Effector memory CD8-positive, alpha-beta T cell (primary cell): ENCODE data around the gene SLC1A2.

Source experiments
- ATAC-seq: fragments of 150-1000 bp; cut with Tn5 transposase; replicated peaks from 2 replicates; pipeline ENCODE4 v1.10.0; 2021; ENCODE audit warnings: mild to moderate bottlenecking, moderate library complexity
- DNase-seq, 3 experiments: peaks; one replicate each; pipeline ENCODE4 v3.0.0; 2021
- H3K27ac Mint-ChIP-seq, 2 donors: one replicate each; pipeline ENCODE4 v1.8.0; 2022; ENCODE audit warnings: mild to moderate bottlenecking in 2 of 2, mixed read lengths in 2 of 2, moderate library complexity in 2 of 2
- H3K27me3 Mint-ChIP-seq, 2 donors: one replicate each; pipeline ENCODE4 v1.8.0; 2022; ENCODE audit warnings: mixed read lengths in 2 of 2
- H3K36me3 Mint-ChIP-seq: one replicate; pipeline ENCODE4 v1.8.0; 2022; ENCODE audit warnings: mild to moderate bottlenecking, moderate library complexity, mixed read lengths; ENCODE audit not compliant: insufficient read depth
- H3K4me1 Mint-ChIP-seq, 2 donors: one replicate each; pipeline ENCODE4 v1.8.0; 2022; ENCODE audit warnings: low read depth in 2 of 2, mixed read lengths in 2 of 2
- H3K4me3 Mint-ChIP-seq, 2 donors: one replicate each; pipeline ENCODE4 v1.8.0; 2022; ENCODE audit warnings: mild to moderate bottlenecking in 2 of 2, mixed read lengths in 2 of 2, moderate library complexity in 2 of 2
- H3K9me3 Mint-ChIP-seq, 2 donors: one replicate each; pipeline ENCODE4 v1.8.0; 2022; ENCODE audit warnings: mixed read lengths in 2 of 2

The SLC1A2 gene

DNA sequence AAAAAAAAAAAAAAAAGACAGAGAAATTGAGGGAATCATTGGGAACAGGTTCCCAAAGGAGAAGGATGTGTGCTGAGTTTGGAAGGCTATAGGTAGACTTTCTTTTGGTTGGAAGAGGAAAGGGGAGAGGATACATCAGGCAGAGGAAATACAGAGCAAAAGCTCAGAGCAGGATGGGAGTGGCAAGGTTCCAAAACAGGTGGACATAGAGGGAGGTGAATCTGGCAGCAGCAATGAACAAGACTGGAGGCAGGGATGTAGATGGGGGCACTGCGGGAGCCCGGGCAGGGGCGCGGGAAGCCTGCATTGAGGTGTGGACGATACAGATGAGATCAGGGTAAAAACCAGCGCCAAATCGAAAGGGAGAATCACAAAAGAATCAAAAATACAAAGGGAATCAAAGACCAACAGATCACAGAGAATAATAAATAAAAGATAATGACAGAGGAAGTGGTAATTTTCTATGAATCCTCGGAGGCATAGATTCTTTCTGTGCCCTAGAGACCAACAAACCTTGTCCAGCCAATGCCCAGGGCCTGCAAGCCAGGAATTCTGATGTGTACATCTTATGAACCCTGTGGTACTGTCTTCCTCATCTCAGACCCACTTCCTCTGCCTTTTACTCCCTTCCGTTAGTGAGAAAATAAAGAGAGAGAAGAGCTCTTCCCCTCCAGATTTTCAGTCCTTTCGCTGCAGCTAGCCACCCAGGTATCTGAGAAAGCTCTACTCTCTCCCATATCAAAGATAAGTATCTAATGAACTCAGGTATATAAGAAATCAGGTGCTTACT is 70.3 kb downstream of the SLC1A2 start:
- peak overlapping the region; percentile 5 to 23 for H3K27ac Mint-ChIP-seq
- no peak overlapping the region for H3K4me3 Mint-ChIP-seq
- H3K36me3 Mint-ChIP-seq, result no peaks in the 10 kb centered on the region
- H3K4me1 Mint-ChIP-seq, result peaks cover 11 to 13% of the 10 kb centered on the region in 2 donors
- DNase-seq (no peak), ATAC-seq (no peak)
- H3K27me3 Mint-ChIP-seq, result no peaks in the 10 kb centered on the region
- no peaks in the 10 kb centered on the region for H3K9me3 Mint-ChIP-seq

DNA sequence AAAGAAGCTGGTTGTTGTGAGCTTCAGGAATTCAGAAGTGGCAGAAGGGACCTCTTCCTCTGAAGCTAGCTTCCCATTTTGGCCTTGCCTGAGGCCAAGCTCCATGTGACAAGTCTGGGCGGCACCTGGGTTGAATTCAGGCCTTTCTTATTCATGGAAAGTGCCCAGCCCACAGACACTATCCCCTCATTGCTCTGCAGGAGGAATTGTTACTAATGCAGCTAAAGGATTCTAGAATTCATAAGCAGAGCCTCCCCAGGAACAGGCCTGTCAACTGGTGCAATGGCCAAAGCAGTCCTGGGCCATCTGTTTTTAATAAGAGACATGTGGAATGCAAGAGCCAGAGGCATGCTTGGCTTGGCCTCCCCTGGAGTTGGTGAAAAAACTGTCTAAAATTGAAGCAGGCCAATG is 71.4 kb downstream of the SLC1A2 start:
- ATAC-seq (no peak), DNase-seq (no peak)
- Mint-ChIP-seq H3K4me3 (no peak overlapping the region), H3K36me3 (no peaks in the 10 kb centered on the region), H3K9me3 (no peaks in the 10 kb centered on the region), H3K4me1 (peaks cover 13 to 16% of the 10 kb centered on the region in 2 donors), H3K27ac (peak overlapping the region in 1 of 2 donors; percentile 5), H3K27me3 (no peaks in the 10 kb centered on the region)

DNA sequence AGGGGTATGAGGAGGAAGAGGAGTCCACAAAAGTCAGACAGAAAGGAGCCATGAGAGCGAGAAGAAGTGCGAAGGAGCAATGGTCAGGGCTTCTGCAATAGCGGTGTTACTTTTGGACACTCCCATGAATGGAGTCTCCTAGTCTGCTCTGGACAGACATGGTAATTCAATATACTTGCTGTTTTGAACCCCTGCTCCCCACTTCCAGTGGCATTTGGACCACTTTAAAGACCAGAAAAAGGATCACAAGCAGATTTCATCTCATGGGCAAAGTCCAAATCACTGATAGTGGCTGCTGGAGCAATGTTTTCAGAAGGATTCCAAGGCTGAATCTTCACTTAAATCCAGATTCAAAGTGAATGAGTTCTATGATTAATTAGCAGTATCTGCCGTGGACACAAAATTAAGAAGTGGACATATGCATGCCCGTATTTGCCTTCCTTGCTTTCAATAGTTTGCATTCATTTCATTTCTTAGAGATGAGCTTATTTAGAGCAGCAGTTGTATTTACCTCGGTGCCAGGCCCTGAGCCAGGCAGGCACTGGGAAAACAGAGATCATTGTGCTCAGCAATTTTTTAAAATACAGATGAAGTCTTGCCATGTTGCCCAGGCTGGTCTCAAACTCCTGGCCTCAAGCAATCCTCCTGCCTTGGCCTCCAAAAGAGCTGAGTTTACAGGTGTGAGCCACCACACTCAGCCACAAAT is 72.0 kb downstream of the SLC1A2 start:
- Mint-ChIP-seq H3K4me3 (no peak overlapping the region), H3K27me3 (no peaks in the 10 kb centered on the region), H3K9me3 (no peaks in the 10 kb centered on the region), H3K27ac (no peak overlapping the region), H3K36me3 (no peaks in the 10 kb centered on the region), H3K4me1 (peaks cover 13 to 19% of the 10 kb centered on the region in 2 donors)
- no peak for ATAC-seq
- DNase-seq, result no peak

DNA sequence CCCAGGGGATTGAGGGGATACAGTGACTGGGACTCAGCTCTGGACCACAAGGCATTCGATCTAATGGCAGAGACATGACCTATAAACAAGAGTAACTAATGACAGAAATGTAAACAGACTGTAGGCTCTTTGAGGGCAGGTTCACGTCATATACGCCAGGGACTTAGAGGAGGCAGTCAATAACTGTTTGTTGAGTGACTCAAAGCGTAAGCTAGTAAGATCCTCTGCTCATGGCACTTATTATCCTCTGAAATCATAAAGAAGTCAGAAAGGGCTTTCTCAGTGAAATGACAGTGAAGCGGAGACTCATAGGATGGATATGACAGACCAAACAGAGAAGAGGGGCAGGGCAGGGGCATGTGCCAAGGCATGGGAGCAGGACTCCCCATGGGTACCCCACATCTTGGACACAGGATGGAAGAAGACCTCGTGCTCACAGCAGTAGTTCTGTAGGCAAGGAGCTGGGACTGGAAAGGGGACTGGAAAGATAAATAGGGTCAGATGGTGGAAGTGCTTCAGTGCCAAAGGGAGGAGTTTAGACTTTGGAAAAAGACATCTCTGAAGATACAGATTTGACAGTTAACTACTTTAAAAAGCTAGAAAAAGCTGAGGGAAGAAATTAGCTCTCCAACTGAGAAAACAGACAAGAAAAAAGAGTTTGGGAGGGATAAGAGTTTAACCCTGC is 72.7 kb downstream of the SLC1A2 start:
- Mint-ChIP-seq H3K4me1 (peaks cover 13 to 19% of the 10 kb centered on the region in 2 donors), H3K36me3 (no peaks in the 10 kb centered on the region), H3K27me3 (no peaks in the 10 kb centered on the region), H3K9me3 (no peaks in the 10 kb centered on the region), H3K4me3 (no peak overlapping the region), H3K27ac (no peak overlapping the region)
- ATAC-seq (no peak), DNase-seq (no peak)

DNA sequence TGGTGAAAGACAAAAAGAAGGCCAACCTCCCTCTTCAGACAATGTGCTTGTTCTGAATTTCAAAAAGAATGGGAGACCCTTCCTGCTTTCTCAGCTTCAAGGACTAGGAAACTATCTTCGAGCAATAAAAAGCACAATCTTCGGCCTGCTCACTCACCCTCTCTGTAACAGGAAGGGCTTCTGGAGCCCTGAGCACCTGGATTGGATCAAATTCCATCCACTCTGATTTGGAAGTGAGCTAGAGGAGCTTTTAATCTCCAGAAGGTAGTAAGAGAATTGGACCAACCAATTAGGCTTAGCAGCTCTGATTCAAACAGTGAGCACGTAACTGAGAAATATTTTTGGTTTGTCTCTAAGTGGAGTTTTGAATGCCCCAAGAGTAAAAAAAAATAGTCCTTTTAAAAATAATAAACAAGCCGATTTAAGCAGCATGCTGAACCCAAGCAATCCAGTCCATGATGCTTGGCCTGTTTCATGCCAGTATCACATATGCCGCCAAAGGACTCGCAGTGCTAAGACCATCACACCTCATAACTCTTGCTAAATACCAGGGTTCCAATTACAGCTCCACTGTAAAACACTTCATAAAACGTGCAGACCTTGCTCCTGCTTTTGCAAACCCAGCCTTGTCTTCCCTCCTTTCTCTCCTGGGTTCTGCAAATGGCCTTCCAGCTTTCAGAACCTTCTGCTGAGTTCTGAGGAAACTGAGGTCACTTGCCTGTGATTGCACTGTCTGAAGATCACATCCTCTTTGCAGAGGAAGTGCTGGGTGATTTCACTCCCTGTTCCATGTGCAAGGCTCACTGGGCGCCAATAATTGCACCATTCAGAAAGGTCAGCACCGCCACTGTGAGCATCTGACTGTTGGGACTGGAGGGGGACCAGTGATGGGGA is 74.4 kb downstream of the SLC1A2 start:
- DNase-seq, result no peak
- Mint-ChIP-seq H3K4me3 (no peak overlapping the region), H3K27ac (no peak overlapping the region), H3K9me3 (no peaks in the 10 kb centered on the region), H3K4me1 (peaks cover 13 to 19% of the 10 kb centered on the region in 2 donors), H3K27me3 (no peaks in the 10 kb centered on the region), H3K36me3 (no peaks in the 10 kb centered on the region)
- ATAC-seq, result no peak

DNA sequence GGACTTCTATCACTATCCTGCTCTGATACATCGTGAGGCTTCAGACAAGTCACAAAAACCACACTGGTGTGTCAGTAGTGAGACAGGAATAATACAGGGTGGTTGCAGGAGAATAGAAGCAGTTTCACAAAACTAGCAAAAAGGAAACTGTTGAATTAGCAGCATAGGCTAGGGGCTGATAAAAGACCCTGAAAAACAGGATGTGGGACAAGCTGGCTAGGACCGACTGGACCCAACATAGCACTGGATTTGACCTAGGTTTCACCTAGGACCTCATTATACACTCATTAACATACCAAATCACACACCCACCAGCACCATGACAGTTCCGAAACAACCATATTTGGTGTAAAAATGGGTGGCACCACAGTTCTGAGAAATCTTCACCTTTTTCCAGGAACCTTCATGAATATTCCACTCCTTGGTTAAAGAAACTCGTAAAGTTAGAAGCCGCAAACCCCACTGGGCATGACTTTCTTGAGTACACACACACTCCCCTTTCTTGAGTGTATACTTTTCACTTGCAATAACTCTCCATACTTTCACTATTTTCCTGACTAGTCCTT is 76.2 kb downstream of the SLC1A2 start:
- Mint-ChIP-seq H3K27me3 (peaks cover 0 to 14% of the 10 kb centered on the region in 2 donors), H3K36me3 (no peaks in the 10 kb centered on the region), H3K9me3 (no peaks in the 10 kb centered on the region), H3K4me3 (no peak overlapping the region), H3K27ac (peak overlapping the region in 1 of 2 donors; percentile 65), H3K4me1 (peaks cover 5 to 11% of the 10 kb centered on the region in 2 donors)
- DNase-seq (no peak), ATAC-seq (peak; percentile 58)

DNA sequence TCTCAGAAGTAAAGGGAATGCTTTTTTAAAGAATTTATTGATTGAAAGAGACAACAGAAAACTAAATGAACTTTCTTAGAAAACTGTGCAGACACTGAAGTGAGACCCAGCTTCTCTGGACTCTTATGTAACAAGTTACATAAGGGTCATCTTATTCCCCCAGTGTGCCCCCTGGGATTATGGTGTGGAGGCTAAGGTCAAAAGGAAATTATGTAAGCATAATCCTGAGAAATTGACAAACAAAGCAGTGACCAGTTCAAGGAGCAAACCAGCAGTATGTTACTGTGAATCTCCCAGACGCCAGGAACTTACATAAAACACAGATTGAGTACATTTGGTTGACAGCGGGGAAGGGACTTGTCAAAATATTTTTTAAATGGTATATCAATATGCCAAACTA is 78.6 kb downstream of the SLC1A2 start:
- peaks cover 0 to 18% of the 10 kb centered on the region in 2 donors for H3K27me3 Mint-ChIP-seq
- H3K9me3 Mint-ChIP-seq, result no peaks in the 10 kb centered on the region
- H3K36me3 Mint-ChIP-seq, result no peaks in the 10 kb centered on the region
- H3K4me1 Mint-ChIP-seq, result peaks cover 5 to 11% of the 10 kb centered on the region in 2 donors
- H3K27ac Mint-ChIP-seq, result no peak overlapping the region
- ATAC-seq, result no peak
- H3K4me3 Mint-ChIP-seq, result no peak overlapping the region
- DNase-seq, result no peak

DNA sequence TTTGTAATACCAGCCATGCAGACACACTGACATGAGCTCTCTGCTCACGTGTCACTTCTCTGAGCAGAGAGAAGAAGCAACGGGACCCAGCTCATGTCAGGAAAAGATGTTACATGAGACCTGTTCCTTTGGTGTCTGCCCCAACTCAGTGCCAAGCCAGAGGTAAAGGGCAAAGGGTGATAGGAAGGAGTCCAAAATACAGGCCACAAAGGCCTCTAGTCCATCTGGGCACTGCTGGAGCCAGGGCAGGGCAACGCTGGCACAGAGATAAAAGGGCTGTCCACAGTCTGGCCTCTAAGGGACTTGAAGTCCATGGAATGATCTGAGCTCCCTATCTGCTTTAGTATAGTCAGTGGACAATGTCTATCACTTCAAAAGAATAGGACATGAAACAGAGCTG is 79.3 kb downstream of the SLC1A2 start:
- no peak overlapping the region for H3K4me3 Mint-ChIP-seq
- peaks cover 1 to 8% of the 10 kb centered on the region in 2 donors for H3K4me1 Mint-ChIP-seq
- no peaks in the 10 kb centered on the region for H3K9me3 Mint-ChIP-seq
- DNase-seq (no peak), ATAC-seq (no peak)
- H3K36me3 Mint-ChIP-seq, result no peaks in the 10 kb centered on the region
- H3K27me3 Mint-ChIP-seq, result peaks cover 0 to 18% of the 10 kb centered on the region in 2 donors
- no peak overlapping the region for H3K27ac Mint-ChIP-seq

DNA sequence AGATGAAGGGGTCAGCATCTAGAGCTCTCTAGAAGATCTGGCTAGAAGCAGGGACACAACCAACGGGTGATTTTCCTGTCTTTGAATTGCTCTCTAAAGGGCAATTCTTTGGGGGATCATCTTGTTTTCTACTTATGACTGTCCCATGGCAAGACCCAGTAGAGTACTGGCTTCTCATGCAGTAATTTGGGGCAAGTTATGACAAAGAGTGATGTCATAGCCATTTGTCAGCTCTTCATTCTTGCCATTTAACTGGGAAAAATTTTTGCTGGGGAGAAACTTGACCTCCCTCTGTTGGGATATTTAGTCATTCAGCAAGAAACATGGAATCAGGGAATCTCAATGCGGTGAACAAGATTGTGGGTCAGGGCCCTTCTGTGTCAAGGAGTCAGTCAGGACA is 80.4 kb downstream of the SLC1A2 start:
- Mint-ChIP-seq H3K4me1 (peaks cover 10 to 17% of the 10 kb centered on the region in 2 donors), H3K9me3 (no peaks in the 10 kb centered on the region), H3K27ac (no peak overlapping the region), H3K27me3 (peaks cover 0 to 18% of the 10 kb centered on the region in 2 donors), H3K4me3 (no peak overlapping the region), H3K36me3 (peaks cover 6% of the 10 kb centered on the region)
- ATAC-seq, result no peak
- no peak for DNase-seq

DNA sequence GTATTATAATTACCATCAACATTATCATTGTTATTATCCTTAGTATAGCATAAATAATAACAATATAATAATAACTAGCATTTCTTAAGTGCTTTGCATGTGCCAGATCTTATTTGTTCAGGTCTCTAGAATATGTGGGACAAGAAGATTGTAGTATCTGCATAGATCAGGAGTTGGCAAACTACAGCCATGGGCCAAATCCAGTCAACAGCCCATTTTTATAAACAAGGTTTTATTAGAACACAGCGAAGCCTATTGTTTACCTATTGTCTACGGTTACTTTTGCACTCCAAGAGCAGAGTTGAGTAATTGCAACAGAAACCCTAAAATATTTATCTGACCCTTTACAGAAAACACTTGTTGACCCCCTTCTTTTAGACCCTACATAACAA is 81.4 kb downstream of the SLC1A2 start:
- peaks cover 11 to 13% of the 10 kb centered on the region in 2 donors for H3K4me1 Mint-ChIP-seq

DNA sequence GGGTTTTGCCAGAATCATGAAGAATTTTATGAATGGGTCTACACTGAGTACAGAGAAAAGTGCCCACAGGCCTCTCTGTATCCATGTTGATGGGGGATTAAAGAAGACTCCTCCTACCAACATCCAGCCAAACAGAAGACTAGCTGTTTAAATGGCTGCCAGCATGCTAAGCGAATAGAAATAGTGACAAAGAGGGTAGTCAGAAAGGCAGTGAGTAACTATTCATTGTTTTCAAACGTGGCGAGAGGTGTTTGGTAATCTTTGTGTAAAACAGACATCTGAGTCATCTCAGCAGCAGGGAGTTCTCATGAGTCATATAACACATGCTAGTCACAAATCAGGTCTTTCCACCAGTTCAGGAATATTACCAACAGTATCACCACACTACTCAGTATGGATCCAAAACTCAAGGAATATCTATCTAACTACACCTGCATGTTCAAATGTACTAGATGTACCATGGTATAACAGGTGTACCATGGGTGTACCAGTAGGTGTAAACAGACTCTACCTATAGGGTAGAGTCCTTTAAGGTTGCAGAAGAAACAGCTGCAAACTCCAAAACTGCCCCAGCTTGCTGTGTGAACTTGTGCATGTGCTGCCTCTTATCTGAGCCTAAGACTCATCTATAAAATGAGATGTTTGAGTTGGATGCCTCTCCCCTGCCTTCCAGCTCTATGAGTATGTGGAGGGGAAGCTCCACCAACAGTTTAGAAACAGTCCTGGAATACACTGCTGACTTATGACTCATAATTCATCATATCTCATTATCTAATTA is 82.0 kb downstream of the SLC1A2 start:
- no peak overlapping the region for H3K4me3 Mint-ChIP-seq
- H3K9me3 Mint-ChIP-seq, result no peaks in the 10 kb centered on the region
- ATAC-seq, result no peak
- H3K27ac Mint-ChIP-seq, result no peak overlapping the region
- DNase-seq, result no peak
- peaks cover 9% of the 10 kb centered on the region for H3K36me3 Mint-ChIP-seq
- peaks cover 15 to 17% of the 10 kb centered on the region in 2 donors for H3K4me1 Mint-ChIP-seq
- peaks cover 0 to 18% of the 10 kb centered on the region in 2 donors for H3K27me3 Mint-ChIP-seq

More for the DNA sequence above, 81.4 kb downstream of the SLC1A2 start:
- Mint-ChIP-seq H3K36me3 (peaks cover 7% of the 10 kb centered on the region), H3K27ac (no peak overlapping the region), H3K27me3 (peaks cover 0 to 18% of the 10 kb centered on the region in 2 donors), H3K4me3 (no peak overlapping the region), H3K9me3 (no peaks in the 10 kb centered on the region)
- ATAC-seq, result no peak
- no peak for DNase-seq

DNA sequence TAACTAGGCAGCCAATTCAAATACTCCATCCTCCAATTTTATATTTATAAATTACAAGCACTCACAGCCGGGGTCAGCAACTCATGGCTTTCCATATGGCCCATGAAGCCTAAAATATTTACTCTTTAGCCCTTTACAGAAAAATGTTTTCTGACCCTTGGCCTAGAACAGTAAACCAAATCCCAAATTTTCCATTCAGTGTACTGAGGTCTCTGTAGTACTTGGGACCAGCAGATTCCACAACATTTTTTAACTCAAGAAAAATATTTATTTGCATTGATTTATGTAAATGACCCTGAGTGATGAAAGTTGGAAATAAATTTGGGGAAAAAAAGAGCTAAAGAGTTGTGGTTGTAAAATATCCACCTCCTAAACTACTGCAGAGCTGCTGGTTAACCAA is 82.6 kb downstream of the SLC1A2 start:
- no peaks in the 10 kb centered on the region for H3K9me3 Mint-ChIP-seq
- peaks cover 12% of the 10 kb centered on the region for H3K36me3 Mint-ChIP-seq
- no peak overlapping the region for H3K4me3 Mint-ChIP-seq
- no peak for ATAC-seq
- H3K27me3 Mint-ChIP-seq, result peaks cover 0 to 18% of the 10 kb centered on the region in 2 donors
- no peak overlapping the region for H3K27ac Mint-ChIP-seq
- peaks cover 18 to 20% of the 10 kb centered on the region in 2 donors for H3K4me1 Mint-ChIP-seq
- DNase-seq, result no peak
